GM18498 (cell line): ENCODE data around the gene DAGLB.

Experiments
- ATAC-seq: cut with Tn5 transposase; IDR thresholded peaks from one replicate; pipeline ENCODE4 v1.9.1; 2021; ENCODE audit warnings: mild to moderate bottlenecking, moderate library complexity; ENCODE audit not compliant: unreplicated experiment

DAGLB gene

DNA sequence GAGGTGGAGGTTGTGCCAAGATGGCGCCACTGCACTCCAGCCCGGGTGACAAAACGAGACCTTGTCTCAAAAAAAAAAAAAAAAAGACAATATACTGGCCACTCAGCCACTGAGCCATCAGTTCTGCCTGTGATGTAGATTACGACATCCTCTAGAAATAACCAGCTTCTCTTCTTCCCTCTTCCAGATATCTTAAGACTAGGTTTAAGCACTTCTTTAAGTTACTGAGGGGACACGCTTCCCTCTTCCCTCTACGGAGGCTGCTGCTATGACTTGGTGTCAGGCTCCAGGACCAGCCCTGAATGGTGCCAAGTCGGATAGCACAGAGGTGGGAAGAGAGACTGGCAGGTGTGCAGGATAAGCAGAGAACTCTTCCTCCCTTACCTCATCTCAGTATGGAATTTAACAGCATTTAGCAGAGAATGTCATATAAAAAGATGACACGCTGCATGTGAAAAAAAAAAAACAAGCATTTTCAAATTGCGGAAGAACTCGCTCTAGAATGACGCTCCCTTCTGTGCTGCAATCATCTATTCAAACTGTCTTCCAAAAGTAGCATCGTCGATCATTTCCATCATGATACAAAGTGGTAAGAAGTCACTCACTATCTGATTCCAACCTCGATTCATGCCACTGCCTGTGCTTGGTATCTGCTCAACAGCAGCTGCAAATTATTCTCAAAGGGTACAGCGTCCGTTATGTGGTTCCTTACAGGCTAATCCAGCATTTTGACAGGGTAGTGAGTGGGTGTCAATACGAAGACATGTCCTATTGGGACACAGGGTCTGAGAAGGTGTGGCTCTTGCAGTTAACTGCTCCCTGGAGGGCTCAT, 13.8 kb downstream of the DAGLB start:
- no peak for ATAC-seq

GRCh38 chr7:6432781-6433180, 15.0 kb downstream of the DAGLB start:
- no peak for ATAC-seq

DNA sequence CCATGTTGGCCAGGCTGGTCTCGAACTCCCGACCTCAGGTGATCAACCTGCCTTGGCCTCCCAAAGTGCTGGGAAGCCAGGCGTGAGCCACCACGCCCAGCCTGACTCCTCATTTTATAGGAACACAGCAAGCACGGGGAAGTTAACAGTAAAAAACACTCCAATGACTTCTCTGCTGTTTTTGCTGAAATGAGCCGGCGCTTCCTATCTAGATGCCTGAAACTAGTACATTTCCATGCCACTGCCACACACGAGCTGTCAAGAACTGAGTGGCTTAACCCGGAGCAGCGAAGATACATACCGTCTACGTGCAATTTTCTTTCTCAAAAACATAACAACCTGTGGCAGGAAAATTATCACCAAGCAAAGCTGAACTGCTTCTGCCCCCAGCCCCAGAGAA, 16.8 kb downstream of the DAGLB start:
- no peak for ATAC-seq

GRCh38 chr7:6430271-6430940, 17.3 kb downstream of the DAGLB start:
- no peak for ATAC-seq

DNA sequence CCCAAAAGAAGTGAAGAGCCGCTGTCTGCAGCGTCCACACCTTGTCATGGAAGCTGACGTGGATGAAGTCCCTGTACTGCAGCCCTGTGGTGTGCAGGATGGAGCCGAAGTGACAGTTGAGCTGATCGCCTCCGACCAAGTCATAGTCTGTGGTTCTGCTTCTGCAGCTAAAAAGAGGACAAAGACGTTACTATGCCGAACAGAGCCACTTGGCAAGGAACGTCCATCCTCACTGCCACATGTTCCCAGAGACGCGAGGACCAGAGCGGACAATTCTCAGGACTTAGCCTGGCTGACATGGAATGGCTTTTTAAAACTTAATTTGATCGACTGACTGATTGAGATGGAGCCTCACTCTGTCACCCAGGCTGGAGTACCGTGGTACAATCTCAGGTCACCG, 21.8 kb downstream of the DAGLB start:
- ATAC-seq, result no peak

- no peak for ATAC-seq
Measured at GRCh38 chr7:6423942-6424701, 23.6 kb downstream of the DAGLB start.

- ATAC-seq, result no peak
Measured at GRCh38 chr7:6422926-6423632, 24.7 kb downstream of the DAGLB start.

DNA sequence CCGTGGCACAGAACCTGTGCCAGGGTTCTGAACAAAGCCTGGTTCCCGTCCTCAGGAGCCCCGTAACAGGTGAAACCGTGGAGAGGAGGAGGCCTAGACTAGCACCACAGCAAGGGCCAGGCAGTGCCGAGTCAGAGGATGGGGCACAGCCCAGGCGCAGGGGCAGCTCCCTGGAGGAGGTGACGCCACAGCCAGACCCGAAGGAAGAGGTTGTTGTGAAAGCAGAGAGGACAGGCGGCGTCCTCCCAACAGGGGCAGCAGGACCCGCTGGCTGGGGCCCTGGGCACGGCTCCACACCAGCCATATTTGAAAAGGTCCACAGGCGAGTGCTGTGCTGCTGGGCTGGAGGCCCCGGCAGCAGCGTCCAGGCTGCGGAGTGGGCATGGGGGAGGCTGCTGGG, 25.7 kb downstream of the DAGLB start:
- ATAC-seq, result no peak

DNA sequence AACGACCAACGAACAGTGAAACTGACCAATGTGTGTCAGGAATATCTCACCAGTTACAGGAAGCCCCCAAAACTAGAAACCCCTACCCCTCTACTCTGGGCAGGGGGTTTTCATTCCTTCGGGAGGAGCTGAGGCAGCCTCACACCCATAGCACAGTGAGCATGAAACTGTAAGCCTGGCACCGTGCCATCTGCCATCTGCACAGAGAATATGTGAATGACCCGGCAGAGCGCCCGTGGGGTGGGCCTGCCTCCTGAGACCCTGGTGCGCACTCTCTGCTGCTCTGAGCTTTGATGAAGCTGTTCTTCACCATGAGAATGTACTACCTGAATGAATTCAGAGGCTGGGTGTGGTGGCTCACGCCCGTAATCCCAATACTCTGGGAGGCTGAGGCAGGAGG, 27.1 kb downstream of the DAGLB start:
- ATAC-seq, result no peak

GRCh38 chr7:6419310-6419773, 28.4 kb downstream of the DAGLB start:
- no peak for ATAC-seq

DNA sequence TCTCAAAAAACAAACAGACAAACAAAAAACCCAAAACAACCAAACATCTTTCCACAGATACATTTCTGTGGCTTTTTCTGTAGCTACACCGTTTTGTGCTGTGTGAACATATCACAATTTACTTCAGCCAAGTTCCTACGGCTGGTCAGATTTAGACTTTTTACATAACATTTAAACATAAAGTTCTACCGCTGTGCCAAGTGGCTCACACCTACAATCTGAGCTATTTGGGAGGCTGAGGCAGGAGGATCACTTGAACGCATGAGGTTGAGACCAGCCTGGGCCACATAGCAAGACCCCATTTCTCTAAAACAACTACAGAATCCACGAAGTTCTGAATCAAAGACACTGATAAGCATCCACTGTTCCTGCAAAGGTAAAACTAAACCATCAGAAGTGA, 30.3 kb downstream of the DAGLB start:
- ATAC-seq, result no peak

DNA sequence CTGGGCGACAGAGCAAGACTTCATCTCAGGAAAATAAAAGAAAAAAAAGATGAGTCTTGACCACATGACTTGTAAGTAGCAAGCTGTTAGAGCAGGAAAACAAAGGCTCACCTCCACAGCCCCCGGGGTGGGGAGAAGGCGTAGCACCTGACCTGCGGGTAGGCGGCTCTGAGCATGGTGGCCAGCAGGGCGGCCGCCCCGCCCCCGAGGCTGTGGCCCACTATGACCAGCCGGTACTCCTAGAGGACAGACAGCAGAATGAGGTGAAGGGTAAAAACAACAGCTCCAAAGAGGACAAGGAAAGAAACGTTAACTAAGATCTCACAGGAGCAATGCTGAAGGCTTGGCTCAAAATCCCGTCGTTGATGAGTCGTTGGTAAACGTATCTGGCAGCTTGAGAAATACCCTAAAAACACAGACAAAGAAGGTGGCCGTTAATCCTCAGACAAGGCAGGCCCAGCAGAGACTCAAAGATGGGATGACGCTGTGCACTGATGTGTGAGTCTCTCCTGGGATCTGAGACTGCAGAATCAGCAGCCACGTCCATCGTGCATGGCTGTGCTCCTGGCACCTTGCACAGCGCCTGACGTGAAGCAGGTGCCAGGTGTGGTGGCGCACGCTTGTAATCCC, 31.1 kb downstream of the DAGLB start:
- ATAC-seq, result no peak

- no peak for ATAC-seq
Measured at GRCh38 chr7:6413637-6414036, 34.1 kb downstream of the DAGLB start.

- ATAC-seq, result no peak
Measured at GRCh38 chr7:6409944-6410693, 37.6 kb downstream of the DAGLB start.

DNA sequence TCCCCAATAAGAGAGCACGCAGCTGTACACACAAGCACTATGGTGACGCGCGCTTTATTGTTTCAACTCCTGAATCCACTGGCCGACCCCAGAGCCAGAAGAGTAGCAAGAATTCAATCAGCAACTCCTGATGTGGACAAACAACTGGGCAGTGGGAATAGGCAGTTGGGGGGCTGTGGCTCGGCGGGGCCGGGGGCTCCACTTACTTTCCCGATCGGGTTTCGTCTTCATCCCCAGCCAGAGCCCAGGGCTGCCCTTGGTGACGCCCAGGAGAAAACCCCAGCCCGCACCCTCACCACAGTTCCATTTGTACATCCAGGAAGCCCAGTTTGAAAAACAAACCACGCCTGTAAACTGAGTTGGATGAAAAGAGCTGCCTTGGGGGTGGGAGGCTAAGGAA, 38.7 kb downstream of the DAGLB start:
- ATAC-seq, result no peak

DNA sequence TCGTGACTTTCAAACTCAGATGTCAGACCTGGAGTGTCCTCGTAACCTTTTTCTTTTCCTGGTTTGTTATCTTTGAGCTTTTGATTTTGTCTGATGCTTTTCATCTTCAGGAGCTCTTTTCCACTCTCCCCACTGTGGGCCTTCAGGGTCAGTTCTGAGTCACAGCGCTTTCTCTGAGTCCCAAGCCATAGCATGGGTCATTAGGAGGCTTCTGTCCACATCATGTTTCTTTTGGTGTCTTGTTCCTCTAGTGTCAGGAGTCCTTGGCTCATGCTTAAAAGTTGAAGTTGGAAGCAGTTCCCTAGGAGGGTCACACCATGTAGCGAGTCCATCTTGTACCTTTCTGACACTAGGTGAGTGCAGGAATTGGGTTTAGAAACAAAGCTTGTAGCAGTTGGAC, 40.3 kb downstream of the DAGLB start:
- no peak for ATAC-seq

- ATAC-seq, result no peak
Measured at GRCh38 chr7:6406121-6406520, 41.6 kb downstream of the DAGLB start.

GRCh38 chr7:6403907-6404306, 43.8 kb downstream of the DAGLB start:
- ATAC-seq, result no peak

DNA sequence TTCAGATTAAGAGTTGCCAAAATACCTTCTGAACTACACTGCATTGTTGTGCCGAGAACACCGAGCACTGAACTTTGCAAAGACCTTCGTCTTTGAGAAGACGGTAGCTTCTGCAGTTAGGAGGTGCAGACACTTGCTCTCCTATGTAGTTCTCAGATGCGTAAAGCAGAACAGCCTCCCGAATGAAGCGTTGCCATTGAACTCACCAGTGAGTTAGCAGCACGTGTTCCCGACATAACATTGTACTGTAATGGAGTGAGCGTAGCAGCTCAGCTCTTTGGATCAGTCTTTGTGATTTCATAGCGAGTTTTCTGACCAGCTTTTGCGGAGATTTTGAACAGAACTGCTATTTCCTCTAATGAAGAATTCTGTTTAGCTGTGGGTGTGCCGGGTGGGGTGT, 45.0 kb downstream of the DAGLB start:
- ATAC-seq, result no peak

GRCh38 chr7:6402041-6402440, 45.7 kb downstream of the DAGLB start:
- ATAC-seq, result no peak
